ENCODE measurements around the gene S100A12.

The S100A12 gene

GRCh38 chr1:153361480-153362109 is 13.8 kb downstream of the S100A12 start:
- TF ChIP-seq GATA2 (IDR thresholded peaks at IDR 0.05; ENCODE audit: low read depth, low read length) (no peak), GATA3 (IDR thresholded peaks at IDR 0.05; ENCODE audit: low read depth, low read length) (no peak)

GRCh38 chr1:153360592-153361479 is 14.6 kb downstream of the S100A12 start:
- TF ChIP-seq GATA2 (IDR thresholded peaks at IDR 0.05; ENCODE audit: low read depth, low read length), result no peak
- no peak for TF ChIP-seq GATA3 (IDR thresholded peaks at IDR 0.05; ENCODE audit: low read depth, low read length)

- TF ChIP-seq GATA3 (IDR thresholded peaks at IDR 0.05; ENCODE audit: low read depth, low read length) (no peak), GATA2 (IDR thresholded peaks at IDR 0.05; ENCODE audit: low read depth, low read length) (no peak)
These were observed 15.2 kb downstream of the S100A12 start for GRCh38 chr1:153360190-153360589.

- TF ChIP-seq GATA3 (IDR thresholded peaks at IDR 0.05; ENCODE audit: low read depth, low read length) (no peak), GATA2 (IDR thresholded peaks at IDR 0.05; ENCODE audit: low read depth, low read length) (no peak)
These were observed 16.2 kb downstream of the S100A12 start for GRCh38 chr1:153359241-153359640.

GRCh38 chr1:153358691-153358975 is 16.8 kb downstream of the S100A12 start:
- no peak for TF ChIP-seq GATA2 (IDR thresholded peaks at IDR 0.05; ENCODE audit: low read depth, low read length)
- TF ChIP-seq GATA3 (IDR thresholded peaks at IDR 0.05; ENCODE audit: low read depth, low read length), result no peak

- TF ChIP-seq GATA3 (IDR thresholded peaks at IDR 0.05; ENCODE audit: low read depth, low read length), result no peak
- no peak for TF ChIP-seq GATA2 (IDR thresholded peaks at IDR 0.05; ENCODE audit: low read depth, low read length)
These were observed 17.3 kb downstream of the S100A12 start, which contains the start of gene S100A9 for GRCh38 chr1:153357853-153358690. Gene S100A9, plus strand, starts transcription at chr1:153357854. Its CDS starts 430 bp downstream, at chr1:153358284.

GRCh38 chr1:153357076-153357852 is 18.2 kb downstream of the S100A12 start:
- TF ChIP-seq GATA3 (IDR thresholded peaks at IDR 0.05; ENCODE audit: low read depth, low read length) (no peak), GATA2 (IDR thresholded peaks at IDR 0.05; ENCODE audit: low read depth, low read length) (no peak)

GRCh38 chr1:153356392-153357075 is 18.9 kb downstream of the S100A12 start:
- no peak for TF ChIP-seq GATA3 (IDR thresholded peaks at IDR 0.05; ENCODE audit: low read depth, low read length)
- TF ChIP-seq GATA2 (IDR thresholded peaks at IDR 0.05; ENCODE audit: low read depth, low read length), result no peak

GRCh38 chr1:153355445-153356071 is 19.9 kb downstream of the S100A12 start:
- TF ChIP-seq GATA3 (IDR thresholded peaks at IDR 0.05; ENCODE audit: low read depth, low read length) (no peak), GATA2 (IDR thresholded peaks at IDR 0.05; ENCODE audit: low read depth, low read length) (no peak)

GRCh38 chr1:153354515-153355193 is 20.8 kb downstream of the S100A12 start:
- no peak for TF ChIP-seq GATA2 (IDR thresholded peaks at IDR 0.05; ENCODE audit: low read depth, low read length)
- TF ChIP-seq GATA3 (IDR thresholded peaks at IDR 0.05; ENCODE audit: low read depth, low read length), result no peak

GRCh38 chr1:153353226-153353947 is 22.0 kb downstream of the S100A12 start:
- TF ChIP-seq GATA3 (IDR thresholded peaks at IDR 0.05; ENCODE audit: low read depth, low read length), result no peak
- no peak for TF ChIP-seq GATA2 (IDR thresholded peaks at IDR 0.05; ENCODE audit: low read depth, low read length)

All from SH-SY5Y (cell line).